NCI-H2171 (cell line): ENCODE results near the gene AGBL4.
"Not testable (repeated sequence)": the region's sequence is repeated elsewhere in the genome, so short reads cannot be mapped to it uniquely, and the experiment has no call there.

Experiments
- DNase-seq: peaks from one replicate; lab custom pipeline; 2025; lab: John Stamatoyannopoulos, UW

Gene AGBL4

DNA sequence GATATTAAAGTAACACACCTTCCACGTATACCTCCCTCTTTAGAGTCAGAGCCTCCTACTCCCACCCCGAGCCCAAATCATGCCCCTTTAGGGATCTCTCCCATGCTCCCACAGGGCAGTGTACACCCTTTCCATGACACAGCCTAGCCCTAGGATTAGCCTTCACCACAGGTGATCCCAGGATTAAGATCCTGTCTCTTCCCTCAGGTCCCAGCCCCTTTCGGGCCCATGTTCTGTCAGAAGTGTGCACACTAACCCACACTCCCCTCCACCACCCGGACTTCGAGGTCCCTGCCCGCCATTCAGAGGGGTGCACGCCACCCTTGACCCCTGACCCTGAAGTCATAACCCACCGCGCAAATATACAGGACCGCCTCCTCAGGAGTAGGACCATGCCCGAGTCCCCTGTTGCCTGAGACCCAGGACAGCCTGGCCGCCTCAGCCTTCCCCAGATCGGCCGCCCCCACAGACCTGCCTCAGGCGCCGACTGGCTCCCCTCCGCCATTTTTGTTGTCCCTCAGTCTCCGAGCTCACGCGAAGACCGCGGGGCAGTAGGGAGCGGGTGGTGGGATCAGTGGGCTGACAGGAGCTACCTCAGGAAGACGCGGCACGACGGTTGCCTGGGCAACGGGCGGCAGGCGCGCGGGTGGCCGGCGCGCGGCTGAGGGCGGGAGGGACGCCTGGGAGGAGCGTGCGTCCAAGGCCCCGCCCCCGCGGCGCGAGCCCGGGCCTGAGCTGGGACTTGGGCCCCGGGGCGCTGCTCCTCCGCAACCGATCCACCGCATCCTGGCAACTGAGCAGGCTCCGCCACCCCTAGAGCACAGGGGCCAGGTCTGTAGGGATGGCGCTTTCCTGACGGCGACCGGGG, at the start of gene AGBL4:
Gene AGBL4, minus strand, starts transcription at position 663 of the 868 bp plus-strand sequence.
- DNase-seq, result peak; percentile 59

DNA sequence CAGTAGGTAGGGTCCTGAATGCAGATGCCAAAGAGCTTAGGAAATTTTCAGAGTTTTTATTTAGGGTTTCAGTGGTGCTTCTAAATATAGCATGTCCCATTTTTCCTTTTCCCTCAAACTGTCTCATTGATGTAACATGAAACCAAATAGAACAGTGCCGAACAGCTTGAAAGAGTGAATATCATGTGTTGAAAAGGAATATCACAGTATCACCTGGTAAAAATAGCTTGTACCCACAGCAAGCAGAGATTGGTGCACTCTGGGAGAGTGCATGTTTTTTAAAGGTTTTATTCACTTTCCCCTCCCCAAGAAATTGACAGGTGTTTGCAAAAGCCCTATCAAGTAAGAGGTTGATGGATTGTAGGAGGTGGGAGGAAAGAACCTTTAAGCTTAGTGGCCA, 43.1 kb upstream of the AGBL4 start:
- peak; percentile 69 for DNase-seq

DNA sequence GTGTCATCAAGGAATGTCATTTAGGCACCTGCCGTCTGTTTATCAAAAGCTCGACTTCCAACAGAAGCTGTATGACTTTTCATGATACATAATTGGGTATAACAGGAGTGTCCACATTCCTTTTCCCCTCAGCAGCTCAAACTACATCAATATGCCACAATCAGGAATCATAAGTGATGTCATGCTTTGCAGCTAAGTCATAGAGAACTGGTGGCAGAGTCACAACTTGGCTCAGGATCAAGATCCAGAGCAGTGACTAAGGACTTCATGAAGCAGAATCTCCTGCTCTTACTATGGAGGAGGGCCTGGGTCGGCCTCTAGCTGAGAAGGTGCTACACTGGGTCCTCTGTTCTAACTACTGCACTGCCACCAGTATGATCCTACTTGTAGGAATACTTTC, 36.5 kb upstream of the AGBL4 start:
- no peak for DNase-seq

DNA sequence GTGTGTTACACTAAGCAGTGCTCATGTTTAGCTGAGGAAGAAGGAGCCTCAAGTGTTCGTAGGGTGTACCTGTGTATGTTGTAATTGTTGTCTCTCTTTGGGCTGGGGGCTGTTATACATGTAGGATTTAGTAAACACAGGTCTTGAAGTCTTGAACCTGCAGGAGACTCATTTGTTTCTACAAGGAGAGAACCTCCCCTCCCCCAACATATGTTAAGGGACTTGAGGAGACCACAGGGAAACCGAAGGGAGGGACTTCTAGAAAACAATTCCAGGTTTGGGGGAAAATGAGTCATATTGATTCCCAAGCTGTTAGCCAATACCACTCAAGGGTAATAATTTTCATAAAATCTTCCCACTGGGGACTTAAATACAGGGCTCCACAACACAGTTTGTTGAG, 25.0 kb upstream of the AGBL4 start:
- DNase-seq, result no peak

DNA sequence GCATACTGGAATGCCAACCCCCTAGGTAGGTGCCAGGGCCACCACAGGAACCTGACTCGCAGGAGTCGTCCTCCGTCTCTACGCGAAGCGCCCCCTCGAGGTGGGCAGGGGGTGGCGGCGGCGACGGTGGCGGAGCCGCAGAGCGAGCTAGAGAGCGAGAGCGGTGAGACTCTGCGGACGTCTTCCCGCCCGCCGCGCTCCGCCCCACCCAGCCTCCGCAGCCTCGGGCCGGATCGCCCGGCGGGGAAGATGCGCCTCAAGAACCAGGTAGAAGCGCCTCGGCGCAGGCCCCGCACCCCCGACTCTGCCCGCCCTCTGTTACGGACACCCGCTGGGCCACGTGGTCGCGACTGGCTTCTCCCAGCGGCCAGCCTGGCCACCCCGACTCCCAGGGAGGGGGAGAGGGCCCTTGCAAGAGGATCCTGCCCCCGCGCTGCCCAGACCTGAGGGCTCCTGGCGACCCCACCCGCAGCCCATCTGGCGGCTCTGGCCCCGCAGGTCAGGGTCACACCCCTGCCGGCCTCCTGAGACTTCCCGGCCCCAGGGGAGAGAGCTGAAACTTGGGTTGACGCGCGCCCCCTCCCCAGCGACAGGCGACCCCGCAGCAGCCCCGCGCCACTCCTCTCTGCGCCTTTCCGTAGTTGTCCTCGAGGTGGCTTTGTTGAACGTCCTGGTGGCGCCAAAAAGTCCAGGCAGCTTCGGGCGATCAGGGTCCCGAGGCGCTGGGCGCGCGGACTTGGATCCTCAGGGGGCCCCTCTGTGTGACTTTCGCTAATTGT, 24.4 kb upstream of the AGBL4 start:
- no peak for DNase-seq

DNA sequence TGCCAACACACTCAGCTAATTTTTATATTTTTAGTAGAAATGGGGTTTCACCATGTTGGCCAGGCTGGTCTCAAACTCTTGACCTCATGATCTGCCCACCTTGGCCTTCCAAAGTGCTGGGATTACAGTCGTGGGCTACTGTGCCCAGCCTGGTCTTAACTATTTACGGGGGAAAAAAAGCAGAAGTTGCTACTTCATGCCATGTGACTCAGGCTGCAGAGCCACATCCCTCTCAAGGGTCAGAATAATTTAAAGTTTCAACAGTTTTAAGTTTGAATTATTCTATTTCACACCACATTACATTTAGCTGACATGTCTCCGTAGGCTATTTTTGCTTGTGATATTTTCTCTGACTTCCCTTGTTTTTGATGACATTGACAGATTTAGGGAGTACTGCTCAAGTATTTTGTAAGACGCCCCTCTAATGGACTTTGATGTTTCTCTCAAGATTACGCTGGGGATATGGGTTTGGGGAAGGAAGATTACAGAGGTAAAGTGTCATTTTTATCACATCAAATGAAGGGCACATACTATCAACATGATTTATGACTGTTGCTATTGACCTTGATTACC, 14.6 kb upstream of the AGBL4 start:
- no peak for DNase-seq

DNA sequence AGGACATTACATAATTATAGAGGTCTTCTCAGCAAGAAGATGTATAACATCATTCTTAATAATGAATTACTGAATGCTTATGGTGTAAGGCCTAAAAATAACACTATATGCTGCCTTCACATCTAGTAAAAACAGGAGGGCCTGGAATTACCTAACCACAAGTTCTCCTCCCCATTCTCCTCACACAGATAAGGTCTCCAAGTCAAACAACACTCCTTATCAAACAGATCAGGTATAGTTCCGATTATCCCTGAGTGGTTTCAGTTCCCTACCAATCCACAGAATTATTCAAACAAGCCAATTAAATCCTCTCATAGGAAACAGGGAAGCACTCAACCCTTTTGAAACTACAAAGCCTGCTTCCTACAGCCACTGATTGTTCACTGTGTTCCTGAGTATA, 4.0 kb upstream of the AGBL4 start:
- DNase-seq, result no peak

DNA sequence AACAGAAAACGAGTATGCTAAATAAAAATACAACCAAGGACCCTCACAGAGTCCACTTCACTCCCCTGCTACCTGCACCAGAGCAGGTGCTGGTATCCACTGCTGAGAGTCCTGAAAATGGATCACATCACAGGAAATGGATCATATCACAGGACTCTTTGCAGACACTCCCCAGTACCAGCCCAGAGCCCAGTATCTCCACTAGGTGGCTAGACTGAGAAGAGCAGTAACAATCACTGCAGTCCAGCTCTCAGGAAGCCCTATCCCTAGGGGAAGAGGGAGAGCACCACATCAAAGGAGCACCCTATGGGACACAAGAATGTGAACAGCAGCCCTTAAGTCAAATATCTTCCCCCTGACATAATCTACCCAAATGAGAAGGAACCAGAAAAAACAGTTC, 28.0 kb downstream of the AGBL4 start:
- DNase-seq, result no peak

DNA sequence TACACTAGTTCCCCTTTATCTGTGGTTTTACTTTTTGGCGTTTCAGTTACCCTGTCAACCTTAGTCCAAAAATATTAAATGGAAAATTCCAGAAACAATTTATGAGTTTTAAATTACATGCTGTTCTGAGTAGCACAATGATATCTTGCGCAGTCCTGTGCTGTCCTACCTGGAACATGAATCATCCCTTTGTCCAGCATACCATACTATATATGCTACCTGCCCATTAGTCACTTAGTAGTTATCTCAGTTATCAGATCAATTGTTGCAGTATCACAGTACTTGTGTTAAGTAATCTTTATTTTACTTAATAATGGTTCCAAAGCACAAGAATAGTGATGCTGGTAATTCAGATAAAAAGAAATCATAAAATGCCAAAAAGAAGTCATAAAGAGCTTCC, 52.7 kb downstream of the AGBL4 start:
- no peak for DNase-seq

DNA sequence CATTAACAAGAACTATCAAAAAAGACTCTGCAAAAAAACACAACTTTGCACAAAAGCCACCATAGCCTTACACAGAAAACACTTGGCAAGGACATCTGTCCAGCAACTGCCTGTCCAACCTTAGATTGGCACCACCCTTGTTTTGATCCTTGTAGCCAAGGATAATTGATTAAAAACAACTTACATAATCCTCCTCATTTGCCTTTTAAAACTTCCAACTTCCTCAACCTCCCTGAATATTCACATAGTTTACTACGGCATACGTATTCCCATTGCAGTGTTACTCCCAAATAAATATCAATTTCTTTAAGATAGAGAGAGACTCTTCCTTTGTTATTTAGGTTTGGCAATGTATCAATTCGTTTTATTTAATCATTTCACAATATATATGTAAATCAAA, 72.4 kb downstream of the AGBL4 start:
- no peak for DNase-seq

DNA sequence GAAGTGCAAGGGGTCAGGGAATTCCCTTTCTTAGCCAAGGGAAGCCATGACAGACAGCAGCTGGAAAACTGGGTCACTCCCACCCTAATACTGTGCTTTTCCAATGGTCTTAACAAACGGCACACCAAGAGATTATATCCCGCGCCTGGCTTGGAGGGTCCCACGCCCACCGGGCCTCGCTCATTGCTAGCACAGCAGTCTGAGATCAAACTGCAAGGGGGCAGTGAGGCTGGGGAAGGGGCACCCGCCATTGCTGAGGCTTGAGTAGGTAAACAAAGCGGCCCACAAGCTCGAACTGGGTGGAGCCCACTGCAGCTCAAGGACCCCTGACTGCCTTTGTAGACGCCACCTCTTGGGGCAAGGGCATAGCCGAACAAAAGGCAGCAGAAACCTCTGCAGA, 108.5 kb downstream of the AGBL4 start:
- not testable (repeated sequence) for DNase-seq

DNA sequence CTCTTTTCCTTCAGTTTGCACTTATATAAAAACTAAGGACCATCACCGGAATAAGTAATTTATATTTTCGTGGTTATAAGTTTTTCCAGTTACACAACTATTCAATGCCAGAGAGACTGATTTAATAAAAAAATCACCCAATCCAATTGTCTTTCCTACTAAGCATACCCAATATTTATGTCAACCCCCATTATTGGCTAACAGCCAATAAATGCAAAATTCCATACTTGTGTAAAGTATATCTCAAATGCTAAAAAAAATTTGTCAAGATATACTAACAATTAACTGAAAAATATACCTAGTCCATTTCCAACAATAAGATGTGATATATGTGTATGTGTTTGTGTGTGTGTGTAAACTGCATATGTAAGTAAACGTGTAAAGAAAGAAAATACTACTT, 117.4 kb downstream of the AGBL4 start:
- no peak for DNase-seq

DNA sequence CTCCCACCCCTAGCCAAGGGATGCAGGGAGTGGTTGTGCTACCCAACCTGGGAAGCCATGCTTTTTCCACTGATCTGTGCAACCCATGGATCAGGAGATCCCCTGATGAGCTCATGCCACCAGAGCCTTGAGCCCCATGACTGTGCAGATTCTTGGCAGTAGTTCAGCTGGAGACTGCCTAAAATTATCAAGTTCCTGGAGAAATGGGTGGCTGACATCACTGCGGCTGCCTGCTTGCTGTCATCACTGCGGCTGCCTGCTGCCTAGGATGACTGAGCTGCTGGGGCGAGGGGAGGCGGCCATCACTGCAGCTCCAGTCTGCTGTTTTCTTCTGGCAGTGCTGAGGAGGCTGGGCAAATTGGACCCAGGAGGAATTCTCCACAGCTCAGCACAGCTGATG, 159.2 kb downstream of the AGBL4 start:
- no peak for DNase-seq

DNA sequence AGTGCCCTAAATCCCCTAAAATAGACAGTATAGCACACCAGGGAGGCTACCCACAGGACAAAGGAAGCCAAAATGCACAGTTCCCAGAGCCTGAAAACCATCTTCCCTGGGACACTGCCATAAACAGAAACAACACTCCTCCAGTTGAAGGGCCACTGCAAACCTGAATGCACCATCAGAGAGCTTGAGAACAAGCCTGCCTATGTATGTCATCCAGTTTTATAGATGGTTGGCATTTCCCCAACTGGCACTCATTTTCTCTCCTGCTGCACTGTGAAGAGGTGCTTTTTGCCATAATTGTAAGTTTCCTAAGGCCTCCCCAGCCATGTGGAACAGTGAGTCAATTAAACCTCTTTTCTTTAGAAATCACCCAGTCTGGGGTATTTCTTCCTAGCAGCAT, 169.0 kb downstream of the AGBL4 start:
- DNase-seq, result no peak

DNA sequence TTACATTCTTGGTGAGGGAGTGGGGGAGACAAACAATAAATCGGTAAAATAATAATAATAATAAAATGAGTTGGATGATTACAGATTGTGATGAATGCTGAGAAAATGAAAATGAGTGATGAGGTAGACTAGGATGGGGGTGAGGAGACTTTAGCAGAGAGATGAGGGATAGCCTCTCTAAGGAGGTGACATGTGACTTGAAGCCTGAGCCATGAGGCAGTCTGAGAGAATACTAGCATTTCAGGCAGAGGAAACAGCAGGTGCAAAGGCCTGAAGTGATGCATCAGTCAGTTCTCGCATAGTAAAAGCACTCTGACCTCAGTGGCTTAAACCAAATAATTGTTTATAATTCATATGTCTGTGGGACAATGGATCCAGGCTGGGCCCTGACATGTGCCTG, 181.2 kb downstream of the AGBL4 start:
- no peak for DNase-seq

DNA sequence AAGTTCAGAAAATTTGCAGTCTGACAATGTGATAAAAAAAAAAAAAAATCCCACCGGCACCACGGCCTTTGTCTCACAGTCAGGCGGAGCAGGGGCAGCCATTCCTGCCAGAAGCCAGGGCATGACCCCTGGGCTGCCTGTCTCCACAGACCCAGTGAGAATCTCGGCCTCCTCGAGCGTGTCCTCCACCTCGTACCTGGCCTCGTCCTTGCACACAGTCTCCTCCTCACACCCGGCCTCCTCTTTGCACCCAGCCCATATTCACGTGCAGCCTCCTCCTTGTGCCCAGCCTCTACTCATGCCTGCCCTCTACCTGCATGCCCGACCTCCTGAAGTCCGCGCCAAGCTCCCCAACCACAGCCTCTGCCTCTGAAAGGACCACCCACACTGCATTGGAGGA, 182.0 kb downstream of the AGBL4 start:
- no peak for DNase-seq

DNA sequence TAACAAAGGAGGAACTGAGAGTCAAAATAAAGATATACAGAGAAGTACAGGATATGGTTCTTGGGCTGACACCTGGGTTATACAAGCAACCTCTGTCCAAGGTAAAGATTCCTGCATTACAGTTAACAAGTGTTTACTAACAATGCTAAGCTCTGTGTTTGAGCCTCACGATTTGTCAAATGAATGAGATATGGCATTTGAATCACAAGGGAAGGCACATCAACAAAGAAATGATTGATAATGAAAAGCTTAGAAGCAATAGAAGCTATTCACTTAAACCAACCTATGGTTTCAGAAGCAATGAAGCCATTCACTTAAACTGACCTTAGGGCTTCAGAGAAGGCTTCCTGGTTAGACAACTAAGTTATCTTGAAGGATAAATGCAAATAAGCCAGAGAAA, 199.5 kb downstream of the AGBL4 start:
- DNase-seq, result no peak

DNA sequence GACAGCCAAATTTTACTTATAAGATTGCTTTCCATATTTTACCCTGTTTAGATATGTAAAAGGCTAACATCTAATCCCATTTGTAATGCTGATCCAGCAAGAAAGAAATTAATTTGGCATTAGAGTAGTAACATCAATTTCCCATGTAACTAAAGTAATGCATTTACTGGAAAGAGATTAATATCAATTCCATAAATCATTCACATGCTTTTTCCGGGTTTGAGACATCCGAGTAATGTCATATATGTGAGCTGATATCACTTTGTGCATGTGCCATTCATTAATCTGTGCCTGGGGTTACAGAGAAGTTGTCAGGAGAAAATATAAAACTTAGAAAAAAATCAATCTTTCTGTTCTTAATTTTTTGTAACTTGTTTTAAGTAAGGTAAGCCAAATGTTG, 206.1 kb downstream of the AGBL4 start:
- DNase-seq, result no peak

DNA sequence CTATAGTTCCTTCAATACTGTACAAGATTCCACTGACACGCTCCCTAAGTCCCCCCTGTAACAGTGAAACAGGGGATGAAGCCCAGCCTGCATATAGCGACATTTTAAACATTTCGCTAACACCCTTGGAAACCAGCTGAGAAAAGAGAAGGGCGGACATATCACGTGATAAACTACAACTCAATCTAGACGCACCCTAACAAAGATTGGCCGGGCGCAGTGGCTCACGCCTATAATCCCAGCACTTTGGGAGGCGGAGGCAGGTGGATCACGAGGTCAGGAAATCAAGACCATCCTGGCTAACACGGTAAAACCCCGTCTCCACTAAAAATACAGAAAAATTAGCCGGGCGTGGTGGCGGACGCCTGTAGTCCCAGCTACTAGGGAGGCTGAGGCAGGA, 236.7 kb downstream of the AGBL4 start:
- not testable (repeated sequence) for DNase-seq

DNA sequence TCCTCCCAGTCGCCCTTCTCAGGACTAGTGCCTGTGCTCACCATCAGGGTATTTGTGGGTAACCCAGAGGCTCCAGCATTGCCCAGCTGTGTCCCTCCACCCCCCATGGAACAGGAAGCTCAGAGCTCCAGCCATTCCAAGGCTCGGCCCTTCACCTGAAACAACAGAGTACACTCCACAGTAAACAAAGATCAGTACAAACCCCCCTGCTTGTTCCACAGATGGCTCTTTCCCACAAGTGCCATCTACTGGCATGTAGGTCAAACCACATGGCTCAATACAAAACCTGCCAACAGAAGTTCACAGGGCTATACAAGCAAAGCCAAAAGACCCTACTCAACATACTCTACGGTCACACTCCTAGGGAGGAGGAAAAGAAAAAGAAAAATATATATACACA, 258.7 kb downstream of the AGBL4 start:
- DNase-seq, result peak; percentile 1

DNA sequence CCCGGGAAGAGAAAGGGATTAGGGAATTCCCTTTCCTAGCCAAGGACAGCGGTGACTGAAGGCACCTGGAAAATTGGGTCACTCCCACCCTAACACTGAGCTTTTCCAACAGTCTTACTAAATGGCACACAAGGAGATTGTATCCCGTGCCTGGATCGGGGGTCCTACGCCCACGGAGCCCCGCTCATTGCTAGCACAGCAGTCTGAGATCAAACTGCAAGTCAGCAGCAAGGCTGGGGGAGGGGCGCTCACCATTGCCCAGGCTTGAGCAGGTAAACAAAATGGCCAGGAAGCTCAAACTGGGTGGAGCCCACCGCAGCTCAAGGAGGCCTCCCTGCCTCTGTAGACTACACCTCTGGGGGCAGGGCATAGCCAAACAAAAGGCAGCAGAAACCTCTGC, 285.6 kb downstream of the AGBL4 start:
- not testable (repeated sequence) for DNase-seq

DNA sequence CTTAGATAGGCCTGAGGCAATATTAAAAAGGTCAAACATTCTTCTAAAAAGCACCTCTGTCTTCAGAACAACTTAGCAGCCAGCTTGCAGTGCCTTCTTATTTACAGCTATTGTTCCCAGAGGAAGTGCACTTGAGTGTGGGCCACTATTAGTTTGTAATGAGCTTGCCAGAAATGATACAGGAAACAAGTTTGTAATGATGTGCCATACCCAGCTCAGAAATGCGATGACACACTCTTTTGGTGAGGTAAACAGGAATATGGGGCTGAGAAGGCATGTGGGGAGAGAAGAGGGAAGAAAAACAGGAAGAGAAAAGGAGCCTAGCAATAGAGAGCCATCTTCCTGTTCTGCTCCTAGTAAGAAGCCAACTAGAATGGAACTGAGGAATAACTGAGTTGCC, 295.4 kb downstream of the AGBL4 start:
- DNase-seq, result no peak

DNA sequence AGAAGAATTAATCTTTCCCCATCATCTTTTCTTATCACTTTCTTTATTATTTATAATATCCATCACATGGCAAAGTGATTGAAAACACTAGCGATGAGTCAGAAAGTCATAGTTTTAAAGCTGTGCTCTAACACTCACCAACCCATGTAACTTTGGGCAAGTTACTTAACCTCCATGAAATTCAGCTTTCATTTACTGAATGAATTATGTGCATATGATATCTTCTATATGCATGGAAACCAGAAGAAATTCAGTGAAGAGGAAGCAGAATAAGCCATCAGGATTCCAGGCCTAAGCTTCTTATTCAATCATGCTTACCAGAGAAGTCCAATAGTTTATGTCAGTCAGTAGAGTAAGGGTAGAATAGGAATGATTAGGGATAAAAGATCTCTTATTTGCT, 300.1 kb downstream of the AGBL4 start:
- no peak for DNase-seq
